HG03432 (cell line): Measurements from ENCODE around the gene TUBB2B.
"Not testable (repeated sequence)": the region's sequence is repeated elsewhere in the genome, so short reads cannot be mapped to it uniquely, and the experiment has no call there.

Source experiments
- ATAC-seq: cut with Tn5 transposase; IDR thresholded peaks from one replicate; pipeline ENCODE4 v1.9.1; 2021; ENCODE audit warnings: mild to moderate bottlenecking, moderate library complexity; ENCODE audit not compliant: unreplicated experiment

Gene TUBB2B

GRCh38 chr6:3212261-3212660 lies 15.2 kb downstream of the TUBB2B start:
- no peak for ATAC-seq

- ATAC-seq: no peak
These were observed 15.8 kb downstream of the TUBB2B start for GRCh38 chr6:3211681-3212080.

GRCh38 chr6:3210024-3210610 lies 17.3 kb downstream of the TUBB2B start:
- no peak for ATAC-seq

GRCh38 chr6:3209114-3210023 lies 18.1 kb downstream of the TUBB2B start:
- peak; percentile 62 for ATAC-seq

DNA sequence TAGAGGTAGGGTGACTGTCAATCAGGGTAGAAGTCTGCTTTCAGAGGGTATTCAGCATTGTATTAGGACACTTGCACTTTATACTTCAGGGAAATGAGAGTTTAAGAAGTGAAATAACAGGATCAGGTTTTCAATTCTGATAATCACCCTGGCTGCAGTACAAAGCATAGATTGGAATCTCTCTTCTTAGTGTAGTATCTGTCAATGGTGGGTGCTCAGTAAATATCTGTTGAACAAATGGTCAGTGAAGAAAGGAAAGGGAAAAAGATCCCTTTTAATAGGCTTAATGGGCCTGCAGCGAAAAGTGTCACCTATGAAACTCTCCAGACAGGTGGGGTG lies 18.7 kb downstream of the TUBB2B start:
- ATAC-seq: no peak

DNA sequence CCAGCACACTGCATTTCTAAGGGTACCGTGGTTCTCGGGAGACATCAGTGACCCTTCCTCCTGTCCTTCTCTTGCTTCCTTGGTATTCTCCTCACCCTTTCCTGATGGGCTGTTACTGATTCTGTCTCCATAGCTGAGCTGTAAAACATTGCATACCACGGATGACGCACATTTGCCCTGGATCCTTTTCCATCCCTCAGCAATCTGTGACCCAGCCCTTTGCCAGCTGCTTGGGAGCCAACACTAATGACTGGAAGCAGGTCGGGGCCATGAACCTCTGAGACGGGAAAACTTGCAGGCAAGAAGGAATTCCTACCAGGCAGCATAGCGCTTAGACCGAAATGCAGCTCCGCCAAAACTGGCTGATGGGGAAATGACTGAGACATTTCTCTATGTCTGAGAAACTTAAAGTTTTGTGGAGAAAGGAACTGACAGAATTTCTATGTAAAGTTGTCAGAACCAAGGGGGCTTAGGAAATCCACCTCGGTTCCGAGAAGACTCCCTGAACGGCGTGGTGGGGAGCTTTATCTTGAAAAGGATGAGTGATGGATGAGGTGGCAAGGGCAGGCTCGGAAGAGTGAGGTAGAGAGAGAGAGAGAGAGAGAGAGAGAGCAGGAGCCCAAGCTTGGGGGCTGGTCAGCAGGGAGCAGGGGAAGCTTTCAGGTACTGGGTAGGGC lies 19.2 kb downstream of the TUBB2B start:
- no peak for ATAC-seq

DNA sequence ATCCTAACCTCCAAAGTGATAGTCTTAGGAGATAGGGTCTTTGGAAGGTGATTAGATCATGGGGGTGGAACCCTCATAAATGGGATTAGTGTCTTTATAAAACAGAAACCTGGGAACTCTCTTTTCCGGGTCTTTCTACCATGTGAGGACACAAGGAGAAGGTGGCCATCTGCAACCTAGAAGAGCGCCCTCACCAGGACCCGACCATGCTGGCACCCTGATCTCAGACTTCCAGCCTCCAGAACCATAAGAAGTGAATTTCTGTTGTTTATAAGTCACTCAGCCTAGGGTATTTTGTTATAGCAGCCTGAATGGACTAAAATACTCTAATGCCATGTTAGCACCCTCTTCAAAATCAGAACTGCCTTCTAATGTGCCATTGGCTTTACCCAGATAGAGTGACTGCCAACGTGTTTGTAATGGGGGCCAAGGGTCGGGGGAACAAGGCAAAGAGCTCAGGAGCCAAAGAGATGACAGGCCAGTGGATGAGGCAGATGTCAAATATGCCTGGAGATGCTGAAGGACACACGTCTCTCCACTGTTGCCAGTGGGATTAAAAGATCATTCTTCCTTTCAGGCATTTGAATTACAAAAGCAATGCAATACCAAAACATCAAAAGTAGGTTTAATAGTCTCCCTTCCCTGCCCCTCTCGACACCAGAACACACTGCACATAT lies 21.0 kb downstream of the TUBB2B start:
- no peak for ATAC-seq

DNA sequence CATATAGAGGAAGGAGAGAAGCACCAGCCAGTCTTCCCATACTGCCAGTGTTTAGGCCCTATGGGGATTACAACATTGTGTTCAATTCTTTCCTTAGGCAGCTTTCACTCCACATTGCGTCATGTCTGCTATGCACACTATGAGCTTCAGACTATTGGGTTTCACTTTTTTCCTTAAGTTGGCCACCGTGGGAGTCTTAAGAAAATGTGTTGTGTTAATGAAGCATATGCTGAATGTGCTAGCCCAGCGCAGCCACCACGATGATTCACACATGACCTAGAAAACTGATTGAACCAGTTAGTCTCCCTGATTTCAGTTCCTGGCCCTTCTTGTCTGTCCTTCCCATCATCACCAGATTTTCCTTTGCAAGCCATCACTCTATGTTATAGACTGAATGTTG lies 21.5 kb downstream of the TUBB2B start:
- ATAC-seq: no peak

- no peak for ATAC-seq
These were observed 22.5 kb downstream of the TUBB2B start for GRCh38 chr6:3204921-3205320.

- no peak for ATAC-seq
These were observed 24.3 kb downstream of the TUBB2B start for GRCh38 chr6:3202999-3203696.

GRCh38 chr6:3201388-3201787 lies 26.1 kb downstream of the TUBB2B start:
- no peak for ATAC-seq

DNA sequence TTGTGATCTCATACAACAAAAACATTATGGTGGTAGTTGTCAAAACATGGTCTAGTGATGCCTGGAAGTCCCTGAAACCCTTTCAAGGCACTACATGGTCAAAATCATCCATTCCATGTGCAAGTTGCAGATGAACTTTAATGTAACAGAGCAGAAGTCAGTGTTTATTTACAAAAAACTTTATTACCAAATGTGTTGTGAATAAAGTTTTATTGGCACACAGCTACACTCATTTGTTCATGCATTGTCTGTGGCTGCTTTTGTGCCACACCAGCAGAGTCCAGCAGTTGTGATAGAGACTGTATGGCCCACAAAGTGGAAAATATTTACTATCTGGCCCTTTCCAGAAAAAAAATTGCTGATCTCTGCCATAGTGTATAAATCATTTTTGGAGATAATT lies 26.8 kb downstream of the TUBB2B start:
- no peak for ATAC-seq

DNA sequence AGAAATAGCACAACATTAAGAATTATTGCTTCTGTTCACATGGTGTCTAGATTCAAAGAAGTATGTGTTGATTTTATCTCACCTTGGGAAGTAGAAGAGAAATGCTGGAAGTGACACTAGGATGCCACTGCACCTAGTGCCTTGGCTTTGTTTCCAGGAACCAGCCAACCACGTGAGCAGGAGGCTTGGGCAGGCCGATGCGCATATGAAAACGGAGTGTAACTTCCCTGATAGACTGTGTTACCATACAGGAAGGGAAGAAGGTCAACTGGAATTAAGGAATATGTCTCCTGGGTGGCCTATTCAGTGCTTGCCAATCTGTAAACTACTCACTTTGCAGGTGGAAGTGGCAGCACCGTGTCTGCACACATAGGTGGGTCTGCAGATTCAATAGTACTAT lies 28.1 kb downstream of the TUBB2B start:
- no peak for ATAC-seq

DNA sequence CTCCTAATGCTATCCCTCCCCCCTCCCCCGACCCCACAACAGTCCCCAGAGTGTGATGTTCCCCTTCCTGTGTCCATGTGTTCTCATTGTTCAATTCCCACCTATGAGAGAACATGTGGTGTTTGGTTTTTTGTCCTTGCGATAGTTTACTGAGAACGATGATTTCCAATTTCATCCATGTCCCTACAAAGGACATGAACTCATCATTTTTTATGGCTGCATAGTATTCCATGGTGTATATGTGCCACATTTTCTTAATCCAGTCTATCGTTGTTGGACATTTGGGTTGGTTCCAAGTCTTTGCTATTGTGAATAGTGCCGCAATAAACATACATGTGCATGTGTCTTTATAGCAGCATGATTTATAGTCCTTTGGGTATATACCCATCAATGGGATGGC lies 29.7 kb downstream of the TUBB2B start:
- not testable (repeated sequence) for ATAC-seq

DNA sequence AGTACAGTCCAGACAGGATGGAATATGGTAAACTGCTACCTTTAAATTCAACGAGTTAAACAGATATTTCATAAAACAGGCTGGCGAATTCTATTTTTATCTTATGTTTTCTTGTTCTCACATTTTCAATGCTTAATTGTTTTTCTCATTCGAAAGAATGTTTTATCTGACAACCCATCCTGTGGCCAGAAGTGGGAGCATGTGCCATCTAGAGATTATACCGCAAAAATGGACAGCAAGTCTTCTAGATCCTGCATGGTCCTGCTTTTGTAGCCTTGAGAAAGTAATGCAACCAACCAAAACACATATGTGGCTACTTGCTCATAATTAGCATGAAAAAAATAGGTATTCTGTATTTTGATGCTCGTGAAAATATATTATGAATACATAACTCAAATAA lies 30.7 kb downstream of the TUBB2B start:
- no peak for ATAC-seq

GRCh38 chr6:3195695-3196497 lies 31.6 kb downstream of the TUBB2B start:
- ATAC-seq: no peak

DNA sequence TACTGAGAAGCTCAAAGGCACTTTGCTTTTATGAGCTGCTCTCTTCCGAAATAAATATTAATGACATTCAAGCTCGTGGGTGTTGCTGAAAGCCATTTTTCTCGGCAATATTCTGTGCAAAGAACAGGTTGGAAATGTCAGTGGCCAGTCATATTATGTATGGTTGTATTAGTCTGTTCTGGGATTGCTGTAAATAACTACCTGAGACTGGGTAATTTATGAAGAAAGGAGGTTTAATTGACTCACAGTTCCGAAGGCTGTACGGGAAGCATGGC lies 32.1 kb downstream of the TUBB2B start:
- ATAC-seq: no peak

DNA sequence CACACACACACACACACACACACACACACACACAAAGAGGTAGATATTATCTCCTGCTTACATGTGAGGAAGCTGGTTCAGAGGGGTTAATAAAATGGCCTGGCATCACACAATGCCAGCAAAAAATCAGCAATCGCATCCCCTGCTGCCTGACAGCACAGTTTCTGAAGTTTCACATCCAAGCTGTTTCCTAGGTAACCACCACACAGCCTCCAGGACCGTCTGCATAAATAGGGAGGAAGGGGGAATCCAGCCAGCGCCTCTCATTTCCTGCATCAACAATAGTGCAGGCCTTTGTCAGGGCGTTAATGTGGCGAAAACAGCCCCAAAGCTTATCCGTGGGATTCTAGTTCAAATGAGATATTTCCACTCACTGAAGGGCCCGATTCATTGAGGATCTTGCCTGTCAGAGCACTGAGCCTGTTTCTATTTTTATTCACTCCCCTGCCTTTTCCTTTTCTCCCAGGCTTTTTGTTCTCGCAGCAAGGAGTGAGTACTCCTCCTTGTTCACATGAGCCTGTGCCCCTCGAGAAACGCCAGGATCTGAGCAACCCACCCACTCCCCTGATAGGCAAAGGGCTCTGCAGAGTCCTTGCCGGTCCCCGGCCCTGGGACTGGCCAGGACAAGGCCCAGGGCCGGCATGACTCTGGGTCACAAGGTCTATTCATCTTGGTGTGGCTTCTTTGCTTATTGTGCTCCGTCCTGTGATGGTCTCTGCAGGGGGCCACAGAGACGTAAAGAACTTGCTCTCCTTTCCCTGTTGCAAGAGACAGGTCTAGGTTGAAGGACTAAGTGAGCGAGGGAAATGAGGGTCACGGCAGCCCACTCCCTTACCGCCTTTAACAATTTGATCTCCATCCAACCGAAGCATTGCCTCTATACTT lies 32.7 kb downstream of the TUBB2B start:
- ATAC-seq: no peak

DNA sequence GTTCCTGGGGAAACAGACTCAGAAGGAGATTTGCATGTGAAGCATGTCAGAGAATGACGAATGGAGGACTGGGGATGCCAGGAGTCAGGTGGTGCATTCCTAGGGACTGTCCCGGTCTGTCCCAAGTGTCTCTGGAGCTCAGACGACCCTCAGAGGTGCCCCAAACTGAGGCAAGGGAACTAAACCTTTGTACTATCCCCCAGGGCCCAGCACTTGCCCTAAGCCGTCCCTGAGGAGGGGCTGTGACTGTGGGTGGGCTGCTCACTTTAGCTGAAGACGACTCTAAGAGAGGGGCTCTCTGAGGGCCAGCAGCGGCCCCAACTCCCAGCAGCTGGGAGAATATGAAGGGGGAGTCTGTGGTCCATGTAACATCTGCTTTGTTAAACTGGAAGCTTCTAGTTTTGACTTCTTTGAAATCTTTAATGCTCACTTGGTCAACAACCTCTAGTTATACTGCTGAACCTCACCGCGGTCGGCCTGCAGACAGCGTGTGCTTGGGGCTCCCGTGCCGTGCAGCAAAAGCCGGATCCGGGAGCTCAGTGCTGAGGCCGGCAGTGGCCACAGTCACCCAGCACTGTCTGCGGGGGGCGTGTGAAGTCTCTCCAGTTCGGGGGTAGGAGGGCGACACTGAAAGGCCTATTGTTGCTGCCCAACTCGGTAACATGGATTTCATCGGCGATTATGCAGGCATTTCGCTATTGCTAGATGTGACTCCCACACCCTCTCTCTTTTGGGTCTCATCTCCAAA lies 34.2 kb downstream of the TUBB2B start:
- no peak for ATAC-seq
